Esophagus squamous epithelium (tissue), 5 donors: ENCODE measurements around the gene GTF2F1. TPM values are rescaled to one million over a fixed set of nuclear protein-coding genes. Genes with fewer than 3 reads are reported as not detected.
A peak's percentile ranks its signal among the peaks of the same experiment; 100 is the strongest.

Experiments
- DNase-seq: peaks from one replicate; lab custom pipeline; 2025; lab: John Stamatoyannopoulos, UW
- H3K27ac ChIP-seq, 4 donors: fragments of 200-600 bp; sonication (generic); one replicate each; pipeline ENCODE4 v1.5.1; 2016 to 2019; ENCODE audit warnings: mild to moderate bottlenecking in 1 of 4
- H3K27me3 ChIP-seq, 4 donors: fragments of 200-600 bp; sonication (generic); 1 replicate in 3 of 4; 2 replicates in 1 of 4; pipeline versions ENCODE4 v1.5.1 to v1.6.0; 2017 to 2021; ENCODE audit warnings: antibody characterized with exemption in 1 of 4
- H3K36me3 ChIP-seq, 3 donors: fragments of 200-600 bp; sonication (generic); one replicate each; pipeline ENCODE4 v1.5.1; 2016 to 2019
- H3K4me1 ChIP-seq, 3 donors: fragments of 200-600 bp; sonication (generic); one replicate each; pipeline ENCODE4 v1.5.1; 2017 to 2019
- H3K4me3 ChIP-seq, 4 donors: fragments of 200-600 bp; sonication (generic); 1 replicate in 3 of 4; 2 replicates in 1 of 4; pipeline ENCODE4 v1.5.1; 2016 to 2019; ENCODE audit warnings: mild to moderate bottlenecking in 2 of 4, moderate library complexity in 1 of 4
- H3K9me3 ChIP-seq, 3 donors: fragments of 200-600 bp; sonication (generic); one replicate each; pipeline ENCODE4 v1.5.1; 2016 to 2019
- CTCF ChIP-seq, 6 experiments: fragments of 450-650 bp in 4 of 6; fragments of 200-600 bp in 2 of 6; sonication (generic) in 2 of 6; IDR thresholded peaks; one replicate each; pipeline ENCODE4 v1.5.1; 2016 to 2019; ENCODE audit warnings: antibody characterized with exemption in 6 of 6, mild to moderate bottlenecking in 4 of 6, moderate library complexity in 4 of 6
- POLR2A ChIP-seq, 4 donors: fragments of 450-650 bp; IDR thresholded peaks; one replicate each; pipeline ENCODE4 v1.6.1; 2017; ENCODE audit warnings: antibody characterized with exemption in 4 of 4, mild to moderate bottlenecking in 4 of 4, moderate library complexity in 3 of 4
- WGBS, 2 donors: methylation state at CpG; one replicate each; pipeline ENCODE4 v1.1.5; 2018; 5-methylcytosine and 5-hydroxymethylcytosine counted together
- intact Hi-C: fragments of 100-400 bp; cut with DNase I; formaldehyde crosslinking; loops from one replicate; pipeline ENCODE4 v1.15.0; 2022
- total RNA-seq, 4 donors: library from RNA; depleted of rRNA; stranded (reverse); fragments of >200 nt; gene quantifications; one replicate each; pipeline ENCODE4 v1.1.0, GENCODE V29; 2016
- donor health status: DM: yes; HTN: yes; CAD: no.

GTF2F1 gene
- total RNA-seq, 4 donors from 2014 or later = 28.0 to 51.3 (median 43.5) TPM

- Histone ChIP-seq H3K27me3 (no peaks in the 10 kb centered on the region), H3K9me3 (no peaks in the 10 kb centered on the region), H3K27ac (no peak overlapping the region), H3K36me3 (peaks cover 0 to 3% (median 0%) of the 10 kb centered on the region in 3 donors), H3K4me3 (no peak overlapping the region), H3K4me1 (peaks cover 12 to 26% (median 15%) of the 10 kb centered on the region in 3 donors)
- intact Hi-C loops = no loop called here
- DNase-seq = no peak
- TF ChIP-seq POLR2A (IDR thresholded peaks at IDR 0.05) (no peak), CTCF (IDR thresholded peaks at IDR 0.05) (no peak)
- WGBS, 2 donors = 92% methylated on average over 11 to 15 of the region's 18 CpGs
These were observed 34.2 kb upstream of the GTF2F1 start for GRCh38 chr19:6427131-6427530.

- WGBS, 2 donors = 94 to 95% methylated on average over 13 to 19 of the region's 21 CpGs
- H3K4me3 ChIP-seq = peak overlapping the region in 3 of 4 donors; percentile 21 to 51 (median 24)
- DNase-seq = no peak
These were observed 33.0 kb upstream of the GTF2F1 start for GRCh38 chr19:6425732-6426620.

GRCh38 chr19:6424939-6425731, 32.2 kb upstream of the GTF2F1 start:
- peaks cover 12 to 46% (median 19%) of the 10 kb centered on the region in 3 donors for H3K4me1 ChIP-seq
- H3K4me3 ChIP-seq = peak overlapping the region in 3 of 4 donors; percentile 85 to 88 (median 87)
- peak overlapping the region; percentile 80 to 88 (median 86) for H3K27ac ChIP-seq
- 9 to 10% methylated on average over 25 to 37 of the region's 43 CpGs for WGBS, 2 donors
- DNase-seq = peak; percentile 99
- H3K9me3 ChIP-seq = no peaks in the 10 kb centered on the region
- no peak for TF ChIP-seq CTCF (IDR thresholded peaks at IDR 0.05)
- TF ChIP-seq POLR2A (IDR thresholded peaks at IDR 0.05) = no peak
- intact Hi-C loops = no loop called here
- H3K27me3 ChIP-seq = no peaks in the 10 kb centered on the region
- peaks cover 4 to 23% (median 12%) of the 10 kb centered on the region in 3 donors for H3K36me3 ChIP-seq

More at GRCh38 chr19:6425732-6426620, 33.0 kb upstream of the GTF2F1 start:
- intact Hi-C loops = no loop called here
- H3K36me3 ChIP-seq = peaks cover 0 to 15% (median 7%) of the 10 kb centered on the region in 3 donors
- H3K4me1 ChIP-seq = peaks cover 12 to 38% (median 19%) of the 10 kb centered on the region in 3 donors
- TF ChIP-seq POLR2A (IDR thresholded peaks at IDR 0.05) (no peak), CTCF (IDR thresholded peaks at IDR 0.05) (peak in 1 of 6 experiments; percentile 17)
- H3K27ac ChIP-seq = peak overlapping the region; percentile 79 to 88 (median 84)
- no peaks in the 10 kb centered on the region for H3K27me3 ChIP-seq
- H3K9me3 ChIP-seq = no peaks in the 10 kb centered on the region

GRCh38 chr19:6424195-6424938, 31.4 kb upstream of the GTF2F1 start, which contains the start of gene KHSRP:
Gene KHSRP (minus strand): TSS chr19:6424811. CDS start chr19:6424701, 110 bp downstream.
- Histone ChIP-seq H3K27ac (peak within 1 kb of the TSS; percentile 85 to 88 (median 88)), H3K4me1 (peaks cover 12 to 48% (median 19%) of the 10 kb centered on the region in 3 donors), H3K4me3 (peak within 1 kb of the TSS; percentile 60 to 88 (median 86)), H3K27me3 (no peaks in the 10 kb centered on the region), H3K9me3 (no peaks in the 10 kb centered on the region), H3K36me3 (peaks cover 12 to 31% (median 20%) of the 10 kb centered on the region in 3 donors)
- DNase-seq = no peak
- intact Hi-C loops = no loop called here
- 0% methylated on average over 7 of the region's 114 CpGs; no CpG with 5 or more reads in 1 of the 2 donors for WGBS, 2 donors
- peak in 1 of 6 experiments; percentile 8 for TF ChIP-seq CTCF (IDR thresholded peaks at IDR 0.05)
- peak in 3 of 4 donors; percentile 66 to 91 (median 80) for TF ChIP-seq POLR2A (IDR thresholded peaks at IDR 0.05)
